ENCODE measurements around the gene IL13RA1.
"Not testable (repeated sequence)": the region's sequence is repeated elsewhere in the genome, so short reads cannot be mapped to it uniquely, and the experiment has no call there.

The IL13RA1 gene

GRCh38 chrX:118780509-118780908, 53.1 kb downstream of the IL13RA1 start:
- no peak for DNase-seq (ENCODE audit: low spot score)

DNA sequence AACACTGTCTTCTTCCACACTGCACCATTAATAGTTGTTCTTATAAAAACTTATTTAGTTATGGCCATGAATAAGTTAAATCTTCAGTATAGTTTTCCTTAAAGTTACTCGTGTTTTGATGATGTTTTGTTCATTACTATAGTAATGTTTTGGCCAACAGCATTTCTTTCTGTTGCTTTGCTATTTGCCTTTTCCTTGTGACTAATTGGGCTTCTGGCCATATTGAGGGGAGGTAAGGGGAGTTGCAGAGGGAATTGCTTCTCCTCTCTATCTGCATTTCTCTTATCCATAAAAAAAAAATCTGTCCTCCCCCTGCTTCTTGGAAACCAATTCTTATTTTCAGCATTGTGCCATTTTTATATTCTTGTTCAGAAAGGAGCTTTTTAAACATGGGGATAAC, 53.5 kb downstream of the IL13RA1 start:
- peak; percentile 9 for DNase-seq (ENCODE audit: low spot score)

- no peak for DNase-seq (ENCODE audit: low spot score)
Observed at GRCh38 chrX:118795528-118796280, 68.3 kb downstream of the IL13RA1 start.

DNA sequence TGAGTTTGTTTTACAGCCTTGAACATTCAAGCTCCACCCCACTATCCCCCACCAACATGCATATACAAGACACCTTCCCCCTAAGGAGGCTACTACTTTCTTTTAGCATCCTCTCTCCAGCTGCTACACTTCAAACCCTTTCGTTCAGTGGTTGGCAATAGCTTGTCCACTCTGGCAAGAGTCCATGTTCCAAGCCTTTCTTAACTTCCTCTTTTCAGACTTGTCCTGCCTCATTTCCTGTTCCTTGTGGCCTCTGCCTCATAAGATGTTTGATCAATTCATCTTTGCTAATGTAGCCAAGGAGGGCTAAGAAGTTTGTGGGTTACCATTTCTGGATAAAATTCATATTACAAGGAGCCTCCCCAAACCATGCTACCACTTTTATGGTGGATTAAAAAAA, 75.5 kb downstream of the IL13RA1 start:
- DNase-seq (ENCODE audit: low spot score) = no peak

DNA sequence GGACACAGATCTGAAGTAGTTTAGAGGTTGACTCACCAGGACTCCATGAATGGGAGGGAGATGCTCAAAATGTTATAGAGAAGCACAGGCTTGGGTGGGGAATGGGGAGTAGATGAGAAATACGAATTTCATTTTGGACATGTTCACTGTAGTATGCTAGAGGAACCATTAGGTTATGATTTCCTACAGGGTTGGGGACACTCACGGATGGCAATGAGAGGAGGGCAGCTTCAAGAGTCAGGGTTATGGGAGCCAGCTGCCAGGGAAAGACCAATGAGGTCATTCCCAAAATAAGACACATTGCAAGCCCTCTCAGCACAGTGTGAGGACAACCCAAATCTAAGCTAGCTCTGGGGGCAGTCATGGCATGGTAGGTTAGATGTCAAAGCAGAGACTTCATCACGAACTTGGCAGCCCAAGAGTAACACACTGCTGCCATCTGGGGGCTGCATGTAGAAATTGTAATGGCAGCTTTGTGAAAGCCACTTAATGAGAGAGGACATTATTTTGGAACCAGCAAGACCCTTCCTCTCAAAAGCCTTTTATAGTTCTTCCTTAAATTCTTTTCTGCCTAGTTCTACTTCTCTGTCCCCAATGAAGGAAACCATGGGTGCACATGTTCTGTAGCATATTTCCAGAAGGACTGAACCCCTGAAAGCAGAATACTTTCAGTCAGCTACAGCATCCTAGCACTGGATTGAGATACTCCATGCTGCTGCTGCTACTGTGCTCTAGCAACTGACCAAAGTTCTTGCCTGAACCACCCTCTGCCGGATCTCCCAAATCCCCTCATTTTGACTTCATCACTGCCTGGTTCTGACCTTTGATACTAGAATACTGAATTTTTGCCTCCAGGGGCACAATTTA, 80.0 kb downstream of the IL13RA1 start:
- peak; percentile 51 for DNase-seq (ENCODE audit: low spot score)

- not testable (repeated sequence) for DNase-seq (ENCODE audit: low spot score)
Observed at GRCh38 chrX:118817257-118817656, 89.9 kb downstream of the IL13RA1 start.

GRCh38 chrX:118823263-118824172, 96.1 kb downstream of the IL13RA1 start, which contains the start of gene ZCCHC12:
Gene ZCCHC12, plus strand, starts transcription at chrX:118823824. Its CDS starts 1,421 bp downstream, at chrX:118825245.
- DNase-seq (ENCODE audit: low spot score) = peak; percentile 49

DNA sequence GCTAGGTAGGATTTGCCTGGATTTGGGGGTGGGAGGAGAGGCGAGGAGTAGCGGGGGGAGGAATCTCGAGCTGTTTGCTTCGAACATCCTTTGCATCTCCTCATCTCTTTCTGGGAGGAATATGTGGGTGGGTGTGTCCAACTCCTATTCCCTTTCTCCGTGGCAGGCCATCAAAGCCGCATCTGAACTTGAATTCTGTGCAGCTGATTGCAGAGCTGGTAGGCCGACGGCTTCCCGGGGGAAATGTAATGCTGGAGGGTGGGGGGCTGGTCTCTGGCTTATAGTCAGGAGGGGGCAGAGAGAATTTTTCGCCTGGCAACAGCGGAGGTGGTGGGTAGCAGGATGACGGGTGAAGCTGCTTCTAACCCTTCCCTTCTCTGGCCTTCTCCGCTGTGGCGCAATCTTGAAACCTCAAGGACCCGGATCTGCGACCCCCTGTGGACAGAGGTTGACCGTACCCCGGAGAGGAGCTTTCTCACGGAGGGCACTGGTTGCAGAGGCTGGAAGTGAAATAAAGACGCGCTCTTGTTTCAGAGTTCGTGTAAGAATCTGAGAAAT, 96.8 kb downstream of the IL13RA1 start:
- no peak for DNase-seq (ENCODE audit: low spot score)

DNA sequence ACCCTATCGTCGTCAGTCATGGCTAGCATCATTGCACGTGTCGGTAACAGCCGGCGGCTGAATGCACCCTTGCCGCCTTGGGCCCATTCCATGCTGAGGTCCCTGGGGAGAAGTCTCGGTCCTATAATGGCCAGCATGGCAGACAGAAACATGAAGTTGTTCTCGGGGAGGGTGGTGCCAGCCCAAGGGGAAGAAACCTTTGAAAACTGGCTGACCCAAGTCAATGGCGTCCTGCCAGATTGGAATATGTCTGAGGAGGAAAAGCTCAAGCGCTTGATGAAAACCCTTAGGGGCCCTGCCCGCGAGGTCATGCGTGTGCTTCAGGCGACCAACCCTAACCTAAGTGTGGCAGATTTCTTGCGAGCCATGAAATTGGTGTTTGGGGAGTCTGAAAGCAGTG, 97.8 kb downstream of the IL13RA1 start:
- DNase-seq (ENCODE audit: low spot score) = no peak

DNA sequence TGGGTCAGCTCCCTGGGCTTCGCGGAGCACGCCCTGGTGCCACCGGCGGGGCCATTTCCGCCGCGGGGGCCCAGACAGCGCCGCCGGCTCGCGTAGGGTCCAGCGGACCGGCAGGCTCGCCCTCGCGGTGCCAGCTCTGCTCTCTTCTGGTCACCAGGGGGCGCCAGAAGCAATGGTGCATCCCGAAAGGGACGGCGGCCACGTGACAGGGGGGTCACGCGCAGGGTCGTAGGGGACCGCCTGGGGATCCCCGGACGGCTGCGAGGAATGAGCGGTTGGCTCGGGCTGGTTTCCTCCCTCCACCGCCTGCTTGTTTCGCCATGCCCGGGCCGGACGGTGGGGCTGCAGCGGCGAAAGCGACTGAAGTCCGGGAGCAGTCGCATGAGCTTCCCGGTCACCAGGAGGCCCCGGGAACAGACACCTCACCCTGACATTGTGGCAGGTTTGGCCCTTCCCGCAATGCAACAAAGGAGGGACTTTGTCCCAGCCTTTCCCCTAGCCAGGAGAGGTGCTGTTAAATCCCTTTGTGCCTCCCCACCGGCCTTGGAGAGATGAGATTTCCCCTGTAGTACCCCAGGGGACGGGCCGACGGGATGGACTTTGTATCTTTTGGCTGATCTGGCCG, 112.0 kb downstream of the IL13RA1 start:
- peak; percentile 58 for DNase-seq (ENCODE audit: low spot score)
